Cardiac muscle cell (in vitro differentiated cells and primary cell): Measurements from ENCODE around the gene CCR3. TPM values are rescaled to one million over a fixed set of nuclear protein-coding genes. Genes with fewer than 3 reads are reported as not detected.

Experiments
- DNase-seq, 2 donors: peaks; one replicate each; pipeline versions ENCODE4 v3.0.0 to v3.0.0-alpha.2; 2010 to 2017; ENCODE audit warnings: low read depth in 1 of 2, low spot score in 1 of 2
- H3K27ac ChIP-seq: fragments of 200-600 bp; sonication (generic); 2 replicates; pipeline ENCODE4 v1.5.1; 2016
- H3K27me3 ChIP-seq: fragments of 200-600 bp; sonication (generic); 2 replicates; pipeline ENCODE4 v1.6.0; 2016; ENCODE audit warnings: control low read depth
- H3K36me3 ChIP-seq: fragments of 200-600 bp; sonication (generic); 2 replicates; pipeline ENCODE4 v1.5.1; 2016; ENCODE audit warnings: control low read depth
- H3K4me1 ChIP-seq: fragments of 200-600 bp; sonication (generic); 2 replicates; pipeline ENCODE4 v1.8.1; 2017; ENCODE audit warnings: low read depth, mild to moderate bottlenecking, mixed run types
- H3K4me3 ChIP-seq: fragments of 200-600 bp; sonication (generic); 2 replicates; pipeline ENCODE4 v1.5.1; 2016; ENCODE audit warnings: mild to moderate bottlenecking
- H3K9me3 ChIP-seq: fragments of 200-600 bp; sonication (generic); 2 replicates; pipeline ENCODE4 v1.5.1; 2017; ENCODE audit warnings: low read depth, mild to moderate bottlenecking, control low read depth
- CTCF ChIP-seq: IDR thresholded peaks from 2 replicates; pipeline ENCODE4 v1.5.1; 2012; ENCODE audit warnings: low read depth, mild to moderate bottlenecking, low read length
- polyA plus RNA-seq: library from polyadenylated mRNA; unstranded; fragments of >200 nt; fragmentation: Nextera tagmentation; extraction: Ambion mirVana; gene quantifications from 2 replicates; pipeline ENCODE4 v1.2.1, GENCODE V29; 2016
- total RNA-seq: library from RNA; depleted of rRNA; stranded (reverse); fragments of >200 nt; gene quantifications from 2 replicates; pipeline ENCODE4 v1.2.3, GENCODE V29; 2016

Gene CCR3
- total and polyA plus RNA-seq, 2 experiments from 2014 or later: not detected

GRCh38 chr3:46200211-46200610 is 42.0 kb upstream of the CCR3 start:
- H3K36me3 ChIP-seq: no peaks in the 10 kb centered on the region
- no peaks in the 10 kb centered on the region for H3K9me3 ChIP-seq
- H3K27me3 ChIP-seq: no peaks in the 10 kb centered on the region
- no peak overlapping the region for H3K4me3 ChIP-seq
- H3K4me1 ChIP-seq: no peaks in the 10 kb centered on the region
- no peak for DNase-seq
- TF ChIP-seq CTCF: no peak
- H3K27ac ChIP-seq: no peak overlapping the region

GRCh38 chr3:46200790-46201189 is 41.5 kb upstream of the CCR3 start:
- Histone ChIP-seq H3K27me3 (no peaks in the 10 kb centered on the region), H3K9me3 (no peaks in the 10 kb centered on the region), H3K36me3 (no peaks in the 10 kb centered on the region), H3K4me3 (no peak overlapping the region), H3K27ac (no peak overlapping the region), H3K4me1 (no peaks in the 10 kb centered on the region)
- TF ChIP-seq CTCF: no peak
- no peak for DNase-seq

- Histone ChIP-seq H3K4me3 (no peak overlapping the region), H3K4me1 (no peaks in the 10 kb centered on the region), H3K9me3 (no peaks in the 10 kb centered on the region), H3K27ac (no peak overlapping the region), H3K27me3 (no peaks in the 10 kb centered on the region), H3K36me3 (no peaks in the 10 kb centered on the region)
- TF ChIP-seq CTCF: no peak
- DNase-seq: no peak
Measured at GRCh38 chr3:46202535-46202934, 39.7 kb upstream of the CCR3 start.

GRCh38 chr3:46203681-46204080 is 38.6 kb upstream of the CCR3 start:
- Histone ChIP-seq H3K4me1 (peaks cover 5% of the 10 kb centered on the region), H3K9me3 (no peaks in the 10 kb centered on the region), H3K27me3 (no peaks in the 10 kb centered on the region), H3K27ac (no peak overlapping the region), H3K4me3 (no peak overlapping the region), H3K36me3 (no peaks in the 10 kb centered on the region)
- no peak for TF ChIP-seq CTCF
- DNase-seq: no peak

- DNase-seq: no peak
- H3K4me1 ChIP-seq: peaks cover 5% of the 10 kb centered on the region
- no peak for TF ChIP-seq CTCF
- no peaks in the 10 kb centered on the region for H3K27me3 ChIP-seq
- H3K4me3 ChIP-seq: no peak overlapping the region
- no peak overlapping the region for H3K27ac ChIP-seq
- no peaks in the 10 kb centered on the region for H3K36me3 ChIP-seq
- H3K9me3 ChIP-seq: no peaks in the 10 kb centered on the region
Measured at GRCh38 chr3:46205286-46205960, 36.8 kb upstream of the CCR3 start.
